Measurements from ENCODE around the gene DMXL1.

Gene DMXL1

DNA sequence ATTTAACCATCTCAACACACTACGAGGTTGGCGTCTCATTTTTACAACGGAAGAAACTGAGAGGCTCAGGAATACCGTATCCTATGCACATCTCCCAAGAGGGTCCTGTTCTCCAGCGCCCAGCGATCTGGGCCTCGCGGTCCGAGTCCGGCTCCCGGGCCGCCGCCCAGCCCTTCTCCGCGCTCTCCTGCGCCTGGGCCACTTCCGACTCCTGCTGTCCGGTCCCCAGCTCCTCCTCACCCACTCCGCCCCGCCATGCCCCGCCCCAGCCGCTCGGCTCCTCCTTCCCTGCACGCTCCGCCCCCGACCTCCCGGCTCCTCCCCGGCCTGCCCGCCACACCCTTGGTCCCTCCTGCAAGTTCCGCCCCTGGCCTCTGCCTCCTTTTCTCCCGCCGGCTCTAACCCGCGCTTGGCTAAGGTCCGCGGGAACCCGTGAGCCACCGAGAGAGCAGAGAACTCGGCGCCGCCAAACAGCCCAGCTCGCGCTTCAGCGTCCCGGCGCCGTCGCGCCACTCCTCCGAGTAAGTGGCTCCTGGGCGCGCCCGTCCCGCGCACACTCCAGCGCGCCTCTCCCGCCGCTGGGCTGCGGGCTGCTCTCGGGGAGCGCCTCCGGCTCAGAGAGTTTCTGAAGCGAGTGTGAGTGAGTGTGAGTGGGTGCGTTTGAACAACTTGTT lies 197.6 kb downstream of the DMXL1 start (continued):
- TF ChIP-seq, protein P1, sequence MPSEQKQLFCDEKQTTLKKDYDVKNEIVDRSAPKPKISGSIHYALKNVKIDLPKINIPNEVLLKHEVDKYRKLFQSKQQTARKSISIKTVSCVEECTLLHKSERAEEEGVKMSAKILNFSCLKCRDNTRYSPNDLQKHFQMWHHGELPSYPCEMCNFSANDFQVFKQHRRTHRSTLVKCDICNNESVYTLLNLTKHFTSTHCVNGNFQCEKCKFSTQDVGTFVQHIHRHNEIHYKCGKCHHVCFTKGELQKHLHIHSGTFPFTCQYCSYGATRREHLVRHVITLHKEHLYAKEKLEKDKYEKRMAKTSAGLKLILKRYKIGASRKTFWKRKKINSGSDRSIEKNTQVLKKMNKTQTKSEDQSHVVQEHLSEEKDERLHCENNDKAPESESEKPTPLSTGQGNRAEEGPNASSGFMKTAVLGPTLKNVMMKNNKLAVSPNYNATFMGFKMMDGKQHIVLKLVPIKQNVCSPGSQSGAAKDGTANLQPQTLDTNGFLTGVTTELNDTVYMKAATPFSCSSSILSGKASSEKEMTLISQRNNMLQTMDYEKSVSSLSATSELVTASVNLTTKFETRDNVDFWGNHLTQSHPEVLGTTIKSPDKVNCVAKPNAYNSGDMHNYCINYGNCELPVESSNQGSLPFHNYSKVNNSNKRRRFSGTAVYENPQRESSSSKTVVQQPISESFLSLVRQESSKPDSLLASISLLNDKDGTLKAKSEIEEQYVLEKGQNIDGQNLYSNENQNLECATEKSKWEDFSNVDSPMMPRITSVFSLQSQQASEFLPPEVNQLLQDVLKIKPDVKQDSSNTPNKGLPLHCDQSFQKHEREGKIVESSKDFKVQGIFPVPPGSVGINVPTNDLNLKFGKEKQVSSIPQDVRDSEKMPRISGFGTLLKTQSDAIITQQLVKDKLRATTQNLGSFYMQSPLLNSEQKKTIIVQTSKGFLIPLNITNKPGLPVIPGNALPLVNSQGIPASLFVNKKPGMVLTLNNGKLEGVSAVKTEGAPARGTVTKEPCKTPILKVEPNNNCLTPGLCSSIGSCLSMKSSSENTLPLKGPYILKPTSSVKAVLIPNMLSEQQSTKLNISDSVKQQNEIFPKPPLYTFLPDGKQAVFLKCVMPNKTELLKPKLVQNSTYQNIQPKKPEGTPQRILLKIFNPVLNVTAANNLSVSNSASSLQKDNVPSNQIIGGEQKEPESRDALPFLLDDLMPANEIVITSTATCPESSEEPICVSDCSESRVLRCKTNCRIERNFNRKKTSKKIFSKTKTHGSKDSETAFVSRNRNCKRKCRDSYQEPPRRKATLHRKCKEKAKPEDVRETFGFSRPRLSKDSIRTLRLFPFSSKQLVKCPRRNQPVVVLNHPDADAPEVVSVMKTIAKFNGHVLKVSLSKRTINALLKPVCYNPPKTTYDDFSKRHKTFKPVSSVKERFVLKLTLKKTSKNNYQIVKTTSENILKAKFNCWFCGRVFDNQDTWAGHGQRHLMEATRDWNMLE (tag by site-specific recombination; conservative IDR thresholded peaks at IDR 0.05; ENCODE audit: low read depth), result 0 out of 2 replicates have a peak, but pooled peaks have one; percentile 23
- TF ChIP-seq ZNF768 (tag by site-specific recombination; IDR thresholded peaks at IDR 0.05) (no peak), ZNF501 (tag by site-specific recombination; IDR thresholded peaks at IDR 0.05) (peak; percentile 57; the same call in 1 of the 2 replicates), ZNF311 (tag by site-specific recombination; IDR thresholded peaks at IDR 0.05; ENCODE audit: borderline replicate concordance) (no peak), SP2 (tag by site-specific recombination; IDR thresholded peaks at IDR 0.05) (peak; percentile 95), ZFP41 (tag by site-specific recombination; IDR thresholded peaks at IDR 0.05; ENCODE audit: borderline replicate concordance) (no peak), SCRT2 (tag by site-specific recombination; IDR thresholded peaks at IDR 0.05) (no peak), ZBTB20 (tag by site-specific recombination; IDR thresholded peaks at IDR 0.05) (peak; percentile 45; the same call in 1 of the 2 replicates), ZNF366 (tag by site-specific recombination; conservative IDR thresholded peaks at IDR 0.05) (peak; percentile 97), ZNF23 (tag by site-specific recombination; IDR thresholded peaks at IDR 0.05; ENCODE audit: borderline replicate concordance) (no peak), ZNF555 (tag by site-specific recombination; conservative IDR thresholded peaks at IDR 0.05) (no peak), OSR2 (tag by site-specific recombination; IDR thresholded peaks at IDR 0.05) (no peak; the same call in 1 of the 2 replicates), ZFP3 (tag by site-specific recombination; IDR thresholded peaks at IDR 0.05; ENCODE audit: low read depth) (no peak), BCL11A (tag by site-specific recombination; IDR thresholded peaks at IDR 0.05; ENCODE audit: low read depth) (no peak), ZNF354C (tag by site-specific recombination; IDR thresholded peaks at IDR 0.05; ENCODE audit: borderline replicate concordance, low read depth) (no peak), RBAK (tag by site-specific recombination; IDR thresholded peaks at IDR 0.05) (no peak), HOXA7 (CRISPR knock-in tag; IDR thresholded peaks at IDR 0.05; ENCODE audit: borderline replicate concordance) (no peak), ZNF10 (tag by site-specific recombination; IDR thresholded peaks at IDR 0.05) (no peak; the same call in 1 of the 2 replicates), BCL11B (tag by site-specific recombination; IDR thresholded peaks at IDR 0.05; ENCODE audit: low read depth) (no peak), ZNF350 (tag by site-specific recombination; IDR thresholded peaks at IDR 0.05) (no peak), SP7 (tag by site-specific recombination; IDR thresholded peaks at IDR 0.05) (peak; percentile 69)
- TF ChIP-seq, protein P2, sequence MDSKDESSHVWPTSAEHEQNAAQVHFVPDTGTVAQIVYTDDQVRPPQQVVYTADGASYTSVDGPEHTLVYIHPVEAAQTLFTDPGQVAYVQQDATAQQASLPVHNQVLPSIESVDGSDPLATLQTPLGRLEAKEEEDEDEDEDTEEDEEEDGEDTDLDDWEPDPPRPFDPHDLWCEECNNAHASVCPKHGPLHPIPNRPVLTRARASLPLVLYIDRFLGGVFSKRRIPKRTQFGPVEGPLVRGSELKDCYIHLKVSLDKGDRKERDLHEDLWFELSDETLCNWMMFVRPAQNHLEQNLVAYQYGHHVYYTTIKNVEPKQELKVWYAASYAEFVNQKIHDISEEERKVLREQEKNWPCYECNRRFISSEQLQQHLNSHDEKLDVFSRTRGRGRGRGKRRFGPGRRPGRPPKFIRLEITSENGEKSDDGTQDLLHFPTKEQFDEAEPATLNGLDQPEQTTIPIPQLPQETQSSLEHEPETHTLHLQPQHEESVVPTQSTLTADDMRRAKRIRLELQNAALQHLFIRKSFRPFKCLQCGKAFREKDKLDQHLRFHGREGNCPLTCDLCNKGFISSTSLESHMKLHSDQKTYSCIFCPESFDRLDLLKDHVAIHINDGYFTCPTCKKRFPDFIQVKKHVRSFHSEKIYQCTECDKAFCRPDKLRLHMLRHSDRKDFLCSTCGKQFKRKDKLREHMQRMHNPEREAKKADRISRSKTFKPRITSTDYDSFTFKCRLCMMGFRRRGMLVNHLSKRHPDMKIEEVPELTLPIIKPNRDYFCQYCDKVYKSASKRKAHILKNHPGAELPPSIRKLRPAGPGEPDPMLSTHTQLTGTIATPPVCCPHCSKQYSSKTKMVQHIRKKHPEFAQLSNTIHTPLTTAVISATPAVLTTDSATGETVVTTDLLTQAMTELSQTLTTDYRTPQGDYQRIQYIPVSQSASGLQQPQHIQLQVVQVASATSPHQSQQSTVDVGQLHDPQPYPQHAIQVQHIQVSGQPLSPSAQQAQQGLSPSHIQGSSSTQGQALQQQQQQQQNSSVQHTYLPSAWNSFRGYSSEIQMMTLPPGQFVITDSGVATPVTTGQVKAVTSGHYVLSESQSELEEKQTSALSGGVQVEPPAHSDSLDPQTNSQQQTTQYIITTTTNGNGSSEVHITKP (tag by site-specific recombination; IDR thresholded peaks at IDR 0.05), result peak; percentile 56
- TF ChIP-seq, protein P3, sequence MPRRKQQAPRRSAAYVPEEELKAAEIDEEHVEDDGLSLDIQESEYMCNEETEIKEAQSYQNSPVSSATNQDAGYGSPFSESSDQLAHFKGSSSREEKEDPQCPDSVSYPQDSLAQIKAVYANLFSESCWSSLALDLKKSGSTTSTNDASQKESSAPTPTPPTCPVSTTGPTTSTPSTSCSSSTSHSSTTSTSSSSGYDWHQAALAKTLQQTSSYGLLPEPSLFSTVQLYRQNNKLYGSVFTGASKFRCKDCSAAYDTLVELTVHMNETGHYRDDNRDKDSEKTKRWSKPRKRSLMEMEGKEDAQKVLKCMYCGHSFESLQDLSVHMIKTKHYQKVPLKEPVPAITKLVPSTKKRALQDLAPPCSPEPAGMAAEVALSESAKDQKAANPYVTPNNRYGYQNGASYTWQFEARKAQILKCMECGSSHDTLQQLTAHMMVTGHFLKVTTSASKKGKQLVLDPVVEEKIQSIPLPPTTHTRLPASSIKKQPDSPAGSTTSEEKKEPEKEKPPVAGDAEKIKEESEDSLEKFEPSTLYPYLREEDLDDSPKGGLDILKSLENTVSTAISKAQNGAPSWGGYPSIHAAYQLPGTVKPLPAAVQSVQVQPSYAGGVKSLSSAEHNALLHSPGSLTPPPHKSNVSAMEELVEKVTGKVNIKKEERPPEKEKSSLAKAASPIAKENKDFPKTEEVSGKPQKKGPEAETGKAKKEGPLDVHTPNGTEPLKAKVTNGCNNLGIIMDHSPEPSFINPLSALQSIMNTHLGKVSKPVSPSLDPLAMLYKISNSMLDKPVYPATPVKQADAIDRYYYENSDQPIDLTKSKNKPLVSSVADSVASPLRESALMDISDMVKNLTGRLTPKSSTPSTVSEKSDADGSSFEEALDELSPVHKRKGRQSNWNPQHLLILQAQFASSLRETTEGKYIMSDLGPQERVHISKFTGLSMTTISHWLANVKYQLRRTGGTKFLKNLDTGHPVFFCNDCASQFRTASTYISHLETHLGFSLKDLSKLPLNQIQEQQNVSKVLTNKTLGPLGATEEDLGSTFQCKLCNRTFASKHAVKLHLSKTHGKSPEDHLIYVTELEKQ (tag by site-specific recombination; IDR thresholded peaks at IDR 0.05; ENCODE audit: borderline replicate concordance), result no peak
- TF ChIP-seq, protein P4, sequence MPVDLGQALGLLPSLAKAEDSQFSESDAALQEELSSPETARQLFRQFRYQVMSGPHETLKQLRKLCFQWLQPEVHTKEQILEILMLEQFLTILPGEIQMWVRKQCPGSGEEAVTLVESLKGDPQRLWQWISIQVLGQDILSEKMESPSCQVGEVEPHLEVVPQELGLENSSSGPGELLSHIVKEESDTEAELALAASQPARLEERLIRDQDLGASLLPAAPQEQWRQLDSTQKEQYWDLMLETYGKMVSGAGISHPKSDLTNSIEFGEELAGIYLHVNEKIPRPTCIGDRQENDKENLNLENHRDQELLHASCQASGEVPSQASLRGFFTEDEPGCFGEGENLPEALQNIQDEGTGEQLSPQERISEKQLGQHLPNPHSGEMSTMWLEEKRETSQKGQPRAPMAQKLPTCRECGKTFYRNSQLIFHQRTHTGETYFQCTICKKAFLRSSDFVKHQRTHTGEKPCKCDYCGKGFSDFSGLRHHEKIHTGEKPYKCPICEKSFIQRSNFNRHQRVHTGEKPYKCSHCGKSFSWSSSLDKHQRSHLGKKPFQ (tag by site-specific recombination; IDR thresholded peaks at IDR 0.05), result peak; percentile 90
- TF ChIP-seq, protein P5, sequence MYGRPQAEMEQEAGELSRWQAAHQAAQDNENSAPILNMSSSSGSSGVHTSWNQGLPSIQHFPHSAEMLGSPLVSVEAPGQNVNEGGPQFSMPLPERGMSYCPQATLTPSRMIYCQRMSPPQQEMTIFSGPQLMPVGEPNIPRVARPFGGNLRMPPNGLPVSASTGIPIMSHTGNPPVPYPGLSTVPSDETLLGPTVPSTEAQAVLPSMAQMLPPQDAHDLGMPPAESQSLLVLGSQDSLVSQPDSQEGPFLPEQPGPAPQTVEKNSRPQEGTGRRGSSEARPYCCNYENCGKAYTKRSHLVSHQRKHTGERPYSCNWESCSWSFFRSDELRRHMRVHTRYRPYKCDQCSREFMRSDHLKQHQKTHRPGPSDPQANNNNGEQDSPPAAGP (tag by site-specific recombination; IDR thresholded peaks at IDR 0.05), result peak; percentile 57

Measured in HEK293 (cell line).